Liver (tissue), 3 donors: ENCODE measurements around the gene RERE.

Source experiments
- CTCF ChIP-seq: fragments of 150-350 bp; IDR thresholded peaks from 2 replicates; pipeline ENCODE4 v1.5.1; 2017; ENCODE audit warnings: improper control_type of control experiment, low read depth, low read length; ENCODE audit not compliant: missing input control
- EGR1 ChIP-seq, 2 donors: IDR thresholded peaks; 2 replicates each; pipeline ENCODE4 v1.6.1; 2016 to 2018; ENCODE audit warnings: antibody characterized with exemption in 2 of 2, low read depth in 2 of 2
- FOXA1 ChIP-seq: IDR thresholded peaks from 2 replicates; pipeline ENCODE4 v1.6.1; 2016; ENCODE audit warnings: antibody characterized with exemption
- GABPA ChIP-seq, 2 donors: IDR thresholded peaks in 1 of 2; conservative IDR thresholded peaks in 1 of 2; 2 replicates each; pipeline ENCODE4 v1.6.1; 2016; ENCODE audit warnings: antibody characterized with exemption in 2 of 2, mild to moderate bottlenecking in 1 of 2, moderate library complexity in 1 of 2
- JUND ChIP-seq, 2 donors: IDR thresholded peaks; 2 replicates each; pipeline ENCODE4 v1.6.1; 2016; ENCODE audit warnings: antibody characterized with exemption in 2 of 2
- MAX ChIP-seq: IDR thresholded peaks from 2 replicates; pipeline ENCODE4 v1.6.1; 2016; ENCODE audit warnings: antibody characterized with exemption
- NR2F2 ChIP-seq: IDR thresholded peaks from 2 replicates; pipeline ENCODE4 v1.6.1; 2016; ENCODE audit warnings: antibody characterized with exemption
- RAD21 ChIP-seq, 2 donors: IDR thresholded peaks; 2 replicates each; pipeline ENCODE4 v1.6.1; 2016; ENCODE audit warnings: antibody characterized with exemption in 2 of 2, mild to moderate bottlenecking in 2 of 2
- REST ChIP-seq: IDR thresholded peaks from 2 replicates; pipeline ENCODE4 v1.6.1; 2016; ENCODE audit warnings: antibody characterized with exemption, mild to moderate bottlenecking
- RXRA ChIP-seq, 2 donors: IDR thresholded peaks; 2 replicates each; pipeline ENCODE4 v1.6.1; 2017 to 2018; ENCODE audit warnings: antibody characterized with exemption in 2 of 2, mild to moderate bottlenecking in 1 of 2
- SP1 ChIP-seq: IDR thresholded peaks from 2 replicates; pipeline ENCODE4 v1.6.1; 2018; ENCODE audit warnings: antibody characterized with exemption, mild to moderate bottlenecking
- TAF1 ChIP-seq: conservative IDR thresholded peaks from 2 replicates; pipeline ENCODE4 v1.6.1; 2016; ENCODE audit warnings: antibody characterized with exemption, mild to moderate bottlenecking
- ZBTB33 ChIP-seq: IDR thresholded peaks from 2 replicates; pipeline ENCODE4 v1.6.1; 2016; ENCODE audit warnings: antibody characterized with exemption
- TF ChIP-seq, protein P1 (sequence below): IDR thresholded peaks from 2 replicates; pipeline ENCODE4 v1.6.1; 2016; ENCODE audit warnings: antibody characterized with exemption
- donor health status: healthy.
- donor health status: healthy.

DNA sequence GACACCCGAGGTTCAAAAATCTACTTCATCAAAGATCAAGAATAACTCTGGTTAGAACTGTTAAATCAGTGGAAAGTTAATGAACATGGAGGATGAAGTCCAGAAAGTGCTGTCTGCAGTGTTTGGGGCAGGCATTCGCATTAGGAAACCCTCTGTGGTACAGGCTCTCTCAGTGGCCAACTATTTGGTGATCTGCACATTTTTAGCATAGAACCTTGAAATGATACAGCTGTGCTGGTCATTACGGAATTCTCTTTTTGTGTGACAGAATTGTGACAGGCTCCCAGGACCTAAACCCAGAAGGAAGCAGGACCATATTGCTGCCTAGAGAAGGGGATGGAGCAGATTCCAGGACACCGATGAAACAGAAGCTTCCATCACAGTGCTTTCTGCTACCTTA is 410.5 kb downstream of the RERE start:
- no peak for TF ChIP-seq GABPA (IDR thresholded peaks at IDR 0.05 in 1 of 2, conservative IDR thresholded peaks at IDR 0.05 in 1 of 2)
- no peak for TF ChIP-seq CTCF
- TF ChIP-seq REST: no peak
- no peak for TF ChIP-seq FOXA1
- no peak for TF ChIP-seq EGR1 (IDR thresholded peaks at IDR 0.05; ENCODE audit: low read depth in 2 of 2)
- TF ChIP-seq SP1: no peak
- no peak for TF ChIP-seq RXRA (IDR thresholded peaks at IDR 0.05)
- no peak for TF ChIP-seq RAD21 (IDR thresholded peaks at IDR 0.05)
- no peak for TF ChIP-seq ZBTB33
- no peak for TF ChIP-seq MAX
- TF ChIP-seq, protein P1, sequence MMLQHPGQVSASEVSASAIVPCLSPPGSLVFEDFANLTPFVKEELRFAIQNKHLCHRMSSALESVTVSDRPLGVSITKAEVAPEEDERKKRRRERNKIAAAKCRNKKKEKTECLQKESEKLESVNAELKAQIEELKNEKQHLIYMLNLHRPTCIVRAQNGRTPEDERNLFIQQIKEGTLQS: no peak
- no peak for TF ChIP-seq JUND (IDR thresholded peaks at IDR 0.05)
- no peak for TF ChIP-seq TAF1
- TF ChIP-seq NR2F2: no peak
